OCI-LY3 (cell line): ENCODE results near the gene ZNF436.

Experiments used
- CTCF ChIP-seq: fragments of 200-600, 300-600 bp; sonication (generic); IDR thresholded peaks from 2 replicates; pipeline ENCODE4 v1.5.1; 2014; ENCODE audit warnings: antibody characterized with exemption, low read length, low read depth
- EZH2phosphoT487 ChIP-seq: fragments of 200-600 bp; shearing (Covaris generic); IDR thresholded peaks from 2 replicates; pipeline ENCODE4 v1.6.1; 2018; ENCODE audit warnings: antibody characterized with exemption, mixed run types, low read depth

DNA sequence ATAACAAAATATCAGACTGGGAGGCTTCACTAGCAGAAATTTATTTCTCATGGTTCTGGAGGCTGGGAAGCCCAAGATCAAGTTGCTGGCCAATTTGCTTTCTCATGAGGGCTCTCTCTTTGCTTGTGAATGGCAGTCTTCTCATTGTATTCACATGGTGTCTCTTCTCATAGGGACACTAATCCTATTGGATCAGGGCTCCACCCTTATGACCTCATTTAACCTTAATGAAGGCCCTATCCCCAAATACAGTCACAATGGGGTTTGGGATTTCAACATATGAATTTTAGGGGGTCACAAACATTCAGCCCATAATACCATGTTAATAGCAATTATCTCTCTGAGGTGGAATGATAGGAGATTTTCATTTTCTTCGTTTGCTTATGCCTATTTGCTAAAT is 29.6 kb upstream of the ZNF436 start:
- TF ChIP-seq CTCF (no peak), EZH2phosphoT487 (no peak)
